HCT116 (cell line): ENCODE results near the gene DLG2.

ENCODE experiments used
- EZH2phosphoT487 ChIP-seq: fragments of 200-600 bp; IDR thresholded peaks from 2 replicates; pipeline ENCODE4 v1.6.1; 2018; ENCODE audit warnings: antibody characterized with exemption, borderline replicate concordance
- POLR2A ChIP-seq: IDR thresholded peaks from 2 replicates; pipeline ENCODE4 v1.7.0; 2011; ENCODE audit warnings: borderline replicate concordance; ENCODE audit not compliant: insufficient read depth, insufficient read length; ENCODE audit errors: extremely low read depth
- RAD21 ChIP-seq: IDR thresholded peaks from 2 replicates; pipeline ENCODE4 v1.6.1; 2012; ENCODE audit warnings: low read depth, mild to moderate bottlenecking
- ZNF274 ChIP-seq: fragments of 200-500 bp; sonication (Bioruptor generic); IDR thresholded peaks from 2 replicates; pipeline ENCODE4 v1.6.1; 2014; ENCODE audit warnings: mild to moderate bottlenecking, low read depth, low read length, inconsistent platforms
- TF ChIP-seq, protein P1 (sequence below), 3 experiments: fragments of 200-600 bp in 1 of 3; sonication (generic) in 1 of 3; IDR thresholded peaks in 2 of 3; conservative IDR thresholded peaks in 1 of 3; 2 replicates each; pipeline ENCODE4 v1.5.1; 2012 to 2017; ENCODE audit warnings: low read depth in 2 of 3, low read length in 2 of 3, antibody characterized with exemption in 1 of 3, borderline replicate concordance in 1 of 3, control low read depth in 1 of 3, mild to moderate bottlenecking in 1 of 3, mixed read lengths in 1 of 3, mixed run types in 1 of 3, moderate library complexity in 1 of 3; ENCODE audit not compliant: insufficient read depth in 1 of 3

GRCh38 chr11:83818349-83818748, 1808.8 kb downstream of the DLG2 start:
- TF ChIP-seq ZNF274 (no peak), RAD21 (no peak), POLR2A (no peak), EZH2phosphoT487 (no peak)
- TF ChIP-seq, protein P1, sequence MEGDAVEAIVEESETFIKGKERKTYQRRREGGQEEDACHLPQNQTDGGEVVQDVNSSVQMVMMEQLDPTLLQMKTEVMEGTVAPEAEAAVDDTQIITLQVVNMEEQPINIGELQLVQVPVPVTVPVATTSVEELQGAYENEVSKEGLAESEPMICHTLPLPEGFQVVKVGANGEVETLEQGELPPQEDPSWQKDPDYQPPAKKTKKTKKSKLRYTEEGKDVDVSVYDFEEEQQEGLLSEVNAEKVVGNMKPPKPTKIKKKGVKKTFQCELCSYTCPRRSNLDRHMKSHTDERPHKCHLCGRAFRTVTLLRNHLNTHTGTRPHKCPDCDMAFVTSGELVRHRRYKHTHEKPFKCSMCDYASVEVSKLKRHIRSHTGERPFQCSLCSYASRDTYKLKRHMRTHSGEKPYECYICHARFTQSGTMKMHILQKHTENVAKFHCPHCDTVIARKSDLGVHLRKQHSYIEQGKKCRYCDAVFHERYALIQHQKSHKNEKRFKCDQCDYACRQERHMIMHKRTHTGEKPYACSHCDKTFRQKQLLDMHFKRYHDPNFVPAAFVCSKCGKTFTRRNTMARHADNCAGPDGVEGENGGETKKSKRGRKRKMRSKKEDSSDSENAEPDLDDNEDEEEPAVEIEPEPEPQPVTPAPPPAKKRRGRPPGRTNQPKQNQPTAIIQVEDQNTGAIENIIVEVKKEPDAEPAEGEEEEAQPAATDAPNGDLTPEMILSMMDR (IDR thresholded peaks at IDR 0.05 in 2 of 3, conservative IDR thresholded peaks at IDR 0.05 in 1 of 3; ENCODE audit: borderline replicate concordance in 1 of 3, insufficient read depth in 1 of 3, low read depth in 2 of 3, low read length in 2 of 3): no peak
